ENCODE results near the gene MTRF1L. TPM values are rescaled to one million over a fixed set of nuclear protein-coding genes. Genes with fewer than 3 reads are reported as not detected.
A peak's percentile ranks its signal among the peaks of the same experiment; 100 is the strongest.

The MTRF1L gene
- total RNA-seq, 1 donor from 2014 or later: 21.3 TPM

GRCh38 chr6:152983637-152984512, 18.6 kb downstream of the MTRF1L start:
- no peak for TF ChIP-seq CTCF (IDR thresholded peaks at IDR 0.05)
- ATAC-seq (ENCODE audit: low read depth) (peak; percentile 13), DNase-seq (peak; percentile 49)
- Mint-ChIP-seq H3K4me1 (peaks cover 41% of the 10 kb centered on the region), H3K36me3 (ENCODE audit: low read depth) (peaks cover 14% of the 10 kb centered on the region), H3K4me3 (peak overlapping the region; percentile 100), H3K27me3 (no peaks in the 10 kb centered on the region), H3K27ac (peak overlapping the region; percentile 100), H3K9me3 (no peaks in the 10 kb centered on the region)
- intact Hi-C loops (cut with micrococcal nuclease): loop anchor here (2.0 to 10.0 kb wide), 6 partner anchors 41 to 1749 kb away; partner anchors contain the start of genes RMND1, SCAF8 and ZBTB2
- ChIA-PET POLR2A (interaction anchor here (1.0 to 2.1 kb wide), 2 partner anchors 14 to 18 kb away, joined by 4 to 26 read pairs; partner anchors contain the start of gene MTRF1L), CTCF (interaction anchor here (0.9 to 1.0 kb wide), 2 partner anchors 18 to 21 kb away, joined by 3 read pairs; partner anchors contain the start of gene MTRF1L)

GRCh38 chr6:152982904-152983636, 19.4 kb downstream of the MTRF1L start, which contains the start of gene FBXO5:
Gene FBXO5, minus strand, starts transcription at chr6:152983041. Its CDS starts 82 bp downstream, at chr6:152982959.
- ChIA-PET POLR2A (interaction anchor here (2.1 kb wide), 1 partner anchor 19 kb away, joined by 26 read pairs; the partner anchor contains the start of gene MTRF1L), CTCF (interaction anchor here (0.9 to 1.0 kb wide), 2 partner anchors 19 to 22 kb away, joined by 3 read pairs; partner anchors contain the start of gene MTRF1L)
- peak within 1 kb of the TSS; percentile 100 for H3K4me3 Mint-ChIP-seq
- peaks cover 41% of the 10 kb centered on the region for H3K4me1 Mint-ChIP-seq
- TF ChIP-seq CTCF (IDR thresholded peaks at IDR 0.05): no peak
- H3K9me3 Mint-ChIP-seq: no peaks in the 10 kb centered on the region
- peak within 1 kb of the TSS; percentile 100 for H3K27ac Mint-ChIP-seq
- peak; percentile 92 for ATAC-seq (ENCODE audit: low read depth)
- H3K36me3 Mint-ChIP-seq (ENCODE audit: low read depth): peaks cover 18% of the 10 kb centered on the region
- peak; percentile 95 for DNase-seq
- no peaks in the 10 kb centered on the region for H3K27me3 Mint-ChIP-seq
- intact Hi-C loops (cut with micrococcal nuclease): loop anchor here (2.0 to 10.0 kb wide), 5 partner anchors 42 to 1592 kb away; partner anchors contain the start of genes RMND1 and ZBTB2

GRCh38 chr6:152981989-152982903, 20.3 kb downstream of the MTRF1L start:
- Mint-ChIP-seq H3K9me3 (no peaks in the 10 kb centered on the region), H3K4me3 (peak overlapping the region; percentile 100), H3K4me1 (peaks cover 41% of the 10 kb centered on the region), H3K27me3 (no peaks in the 10 kb centered on the region), H3K27ac (no peak overlapping the region), H3K36me3 (ENCODE audit: low read depth) (peaks cover 18% of the 10 kb centered on the region)
- DNase-seq: no peak
- no peak for ATAC-seq (ENCODE audit: low read depth)
- POLR2A ChIA-PET: interaction anchor here (2.1 kb wide), 1 partner anchor 20 kb away, joined by 26 read pairs; the partner anchor contains the start of gene MTRF1L
- CTCF ChIA-PET: no interaction called here
- intact Hi-C loops (cut with micrococcal nuclease): loop anchor here (1.0 to 10.0 kb wide), 6 partner anchors 21 to 1591 kb away; partner anchors contain the start of genes RMND1 and ZBTB2
- no peak for TF ChIP-seq CTCF (IDR thresholded peaks at IDR 0.05)

GRCh38 chr6:152981219-152981618, 21.3 kb downstream of the MTRF1L start:
- DNase-seq (no peak), ATAC-seq (ENCODE audit: low read depth) (no peak)
- Mint-ChIP-seq H3K4me3 (peak overlapping the region; percentile 2), H3K27ac (no peak overlapping the region), H3K27me3 (no peaks in the 10 kb centered on the region), H3K36me3 (ENCODE audit: low read depth) (peaks cover 24% of the 10 kb centered on the region), H3K9me3 (no peaks in the 10 kb centered on the region), H3K4me1 (peaks cover 41% of the 10 kb centered on the region)
- ChIA-PET POLR2A (no interaction called here), CTCF (no interaction called here)
- TF ChIP-seq CTCF (IDR thresholded peaks at IDR 0.05): no peak
- intact Hi-C loops (cut with micrococcal nuclease): loop anchor here (1.0 to 10.0 kb wide), 3 partner anchors 22 to 796 kb away; no protein-coding TSS in a partner anchor

All from activated B cell treated with CpG ODN at 0.5 μM for 24 hours (primary cell).